Middle frontal gyrus (tissue), 1 donor: ENCODE measurements around the gene TSEN54.
A peak's percentile ranks its signal among the peaks of the same experiment; 100 is the strongest.

Experiments
- DNase-seq: peaks from one replicate; pipeline ENCODE4 v3.0.0-alpha.2; 2015; ENCODE audit warnings: low spot score; ENCODE audit errors: extremely low spot score

TSEN54 gene

GRCh38 chr17:75542728-75543336 is 26.5 kb downstream of the TSEN54 start:
- DNase-seq: no peak

- no peak for DNase-seq
These were observed 27.9 kb downstream of the TSEN54 start for GRCh38 chr17:75544250-75544649.

GRCh38 chr17:75546181-75546580 is 29.9 kb downstream of the TSEN54 start:
- DNase-seq: no peak

DNA sequence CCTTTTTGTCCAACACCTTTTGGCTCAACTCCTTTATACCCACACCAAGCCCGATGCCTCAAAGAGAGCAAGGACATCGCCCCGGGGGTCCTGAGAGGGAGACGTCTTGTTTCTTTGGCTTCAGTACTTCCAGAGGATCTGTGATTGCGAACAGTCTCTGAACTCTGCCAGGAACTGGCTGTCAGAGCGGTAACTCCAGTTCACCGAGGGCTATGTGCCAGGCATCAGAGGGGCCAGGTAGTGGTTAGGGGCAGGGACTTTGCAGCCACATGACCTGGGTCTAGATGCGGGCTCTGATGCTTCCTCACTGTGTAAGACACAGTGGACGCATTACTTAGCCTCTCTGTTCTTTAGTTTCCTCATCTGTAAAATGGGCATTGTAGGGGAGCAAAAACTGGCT is 30.8 kb downstream of the TSEN54 start:
- DNase-seq: no peak

DNA sequence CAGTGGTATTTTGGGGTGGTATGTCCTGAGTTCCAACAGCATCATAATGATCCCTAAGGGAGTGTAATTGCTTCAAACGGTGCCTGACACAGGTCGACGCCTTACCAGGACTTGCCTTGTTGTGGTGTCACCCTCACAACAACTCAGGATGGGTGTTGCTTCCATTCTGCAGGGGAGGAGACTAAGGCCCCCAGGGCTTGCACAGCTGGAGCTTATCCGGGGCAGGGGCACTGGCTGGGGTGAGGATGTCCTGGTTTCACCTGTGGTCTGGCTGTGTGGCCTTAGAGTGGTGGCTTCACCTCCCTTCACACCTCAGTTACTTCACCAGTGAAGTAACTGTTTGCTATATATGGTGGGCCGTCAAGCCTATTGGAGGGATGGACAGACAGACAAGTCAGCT is 32.5 kb downstream of the TSEN54 start:
- DNase-seq: no peak

GRCh38 chr17:75549246-75550138 is 33.2 kb downstream of the TSEN54 start:
- no peak for DNase-seq

DNA sequence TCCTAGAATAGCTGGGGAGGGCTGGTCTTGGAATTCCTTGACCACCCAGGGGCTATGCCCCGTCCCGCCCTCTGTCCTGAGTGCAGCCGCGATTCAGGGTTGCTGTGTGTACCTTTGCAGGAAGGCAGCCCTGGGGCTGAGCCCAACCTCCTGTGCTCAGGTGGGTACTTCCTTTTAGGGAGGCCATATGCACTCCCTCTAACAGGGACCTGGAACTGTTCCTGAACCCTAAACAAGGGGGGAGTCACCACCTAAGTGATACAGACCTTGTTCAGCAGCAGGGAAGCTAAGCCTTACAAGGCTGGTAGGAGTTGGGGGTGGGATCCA is 33.8 kb downstream of the TSEN54 start:
- DNase-seq: no peak

DNA sequence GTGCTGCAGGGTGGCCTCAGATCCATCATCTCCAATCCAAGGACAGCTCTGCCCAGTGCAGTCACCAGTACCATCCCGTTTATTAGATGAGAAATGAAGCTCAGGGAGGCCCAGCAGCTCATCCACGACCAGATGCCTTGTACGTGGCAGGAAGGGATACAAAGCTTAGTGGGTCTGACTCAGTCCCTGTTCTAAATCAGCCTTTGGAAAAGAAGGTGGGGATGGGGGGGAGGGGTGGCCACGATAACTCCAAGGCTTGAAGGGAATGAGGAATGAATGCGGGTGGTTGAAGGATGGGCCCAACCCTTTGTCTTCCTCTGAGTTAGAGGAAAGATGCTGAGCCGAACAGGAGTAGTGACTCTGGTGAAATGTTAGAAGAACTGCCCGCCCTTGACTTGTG is 34.9 kb downstream of the TSEN54 start:
- no peak for DNase-seq

DNA sequence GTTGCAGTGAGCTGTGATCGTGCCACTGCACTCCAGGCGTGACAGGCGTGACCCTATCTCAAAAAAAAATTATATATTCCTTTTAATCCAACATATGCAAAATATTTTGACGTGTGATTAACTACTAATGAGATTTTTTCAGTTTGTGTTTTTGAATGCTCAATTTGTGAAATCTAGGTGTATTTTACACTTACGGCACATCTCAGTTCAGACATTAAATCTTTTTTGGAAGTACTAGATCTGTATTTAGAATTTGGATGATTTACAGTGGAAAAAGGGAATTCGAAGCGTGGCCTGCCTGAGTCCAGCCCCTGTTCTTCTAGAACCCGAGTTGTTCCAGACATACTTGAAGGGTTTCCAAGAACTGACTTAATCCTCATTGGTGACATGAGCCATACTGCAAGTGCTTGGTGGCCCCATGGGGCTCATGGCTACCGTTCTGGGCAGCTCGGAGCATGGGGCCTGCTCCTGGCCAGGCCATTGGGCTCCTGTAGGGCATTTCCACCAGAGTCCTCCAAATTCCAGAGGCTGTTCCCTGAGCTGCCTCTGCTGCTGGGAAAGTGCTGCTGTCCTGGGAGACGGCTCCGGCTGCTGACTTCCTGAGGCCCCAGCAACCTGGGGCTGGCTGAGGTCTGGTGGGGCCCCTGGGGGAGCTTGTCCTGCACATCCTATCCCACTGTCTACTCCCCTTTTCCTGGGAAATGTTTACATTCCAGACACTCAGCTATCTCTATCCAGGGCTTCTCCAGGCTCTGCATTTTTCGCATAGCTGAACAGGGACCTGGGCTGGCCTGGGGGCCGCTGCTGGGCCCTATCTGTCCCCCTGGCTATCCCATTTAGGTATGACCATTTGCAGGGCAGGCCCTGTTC is 36.3 kb downstream of the TSEN54 start:
- DNase-seq: no peak

GRCh38 chr17:75553295-75554110 is 37.2 kb downstream of the TSEN54 start:
- DNase-seq: no peak

DNA sequence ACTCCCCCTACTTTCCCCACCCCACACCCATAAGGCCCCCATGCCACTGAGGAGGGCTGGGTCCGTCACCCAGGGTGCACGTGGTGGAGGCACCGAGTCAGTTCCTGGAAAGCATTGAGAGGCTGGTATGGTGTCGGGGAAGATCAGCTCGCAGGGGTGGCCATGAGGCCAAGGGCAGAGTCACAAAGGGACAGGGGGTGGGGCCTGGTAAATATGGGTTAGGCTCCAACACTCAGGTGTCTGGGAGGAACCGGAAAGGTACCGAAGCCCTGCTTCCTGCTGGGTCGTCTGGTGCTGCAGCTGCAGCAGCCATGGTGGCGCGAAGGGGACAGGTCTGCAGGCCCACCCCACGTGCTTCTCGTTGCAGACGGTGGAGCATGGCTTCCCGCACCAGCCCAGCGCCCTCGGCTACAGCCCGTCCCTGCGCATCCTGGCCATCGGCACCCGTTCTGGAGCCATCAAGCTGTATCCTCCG is 39.4 kb downstream of the TSEN54 start:
- no peak for DNase-seq

- peak; percentile 25 for DNase-seq
These were observed 40.9 kb downstream of the TSEN54 start for GRCh38 chr17:75557075-75557851.

- no peak for DNase-seq
These were observed 41.7 kb downstream of the TSEN54 start for GRCh38 chr17:75557852-75558665.

DNA sequence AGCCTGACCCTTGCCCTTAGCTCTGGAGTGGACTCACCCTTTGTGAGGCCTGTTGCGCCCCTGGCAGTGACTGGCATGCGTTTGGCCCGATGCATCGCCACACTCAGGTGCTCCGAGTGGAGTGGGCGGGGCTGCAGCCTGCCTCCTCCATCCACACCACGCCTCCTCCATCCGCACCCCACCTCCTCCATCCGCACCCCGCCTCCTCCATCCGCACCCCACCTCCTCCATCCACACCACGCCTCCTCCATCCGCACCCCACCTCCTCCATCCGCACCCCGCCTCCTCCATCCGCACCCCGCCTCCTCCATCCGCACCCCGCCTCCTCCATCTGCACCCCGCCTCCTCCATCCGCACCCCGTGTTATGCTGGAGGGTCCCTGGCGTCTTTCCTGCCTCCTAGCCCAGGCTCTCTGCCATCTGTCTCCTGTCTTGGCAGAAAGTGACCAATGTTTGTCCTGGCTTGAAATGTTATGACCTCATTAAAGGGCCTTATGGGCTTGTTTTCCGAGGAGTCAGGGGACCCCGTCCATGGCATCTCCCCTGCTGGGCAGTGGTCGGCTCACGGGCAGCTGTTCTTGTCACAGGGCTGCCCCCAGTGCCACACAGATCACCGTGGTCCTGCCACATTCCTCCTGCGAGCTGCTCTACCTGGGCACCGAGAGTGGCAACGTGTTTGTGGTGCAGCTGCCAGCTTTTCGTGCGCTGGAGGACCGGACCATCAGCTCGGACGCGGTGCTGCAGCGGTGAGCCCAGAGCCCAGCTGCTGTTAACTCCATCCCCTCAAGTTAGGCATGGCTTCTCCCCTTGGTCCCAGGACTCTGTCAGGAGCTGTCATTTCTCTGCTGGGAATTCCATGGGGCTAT is 42.6 kb downstream of the TSEN54 start:
- DNase-seq: no peak

DNA sequence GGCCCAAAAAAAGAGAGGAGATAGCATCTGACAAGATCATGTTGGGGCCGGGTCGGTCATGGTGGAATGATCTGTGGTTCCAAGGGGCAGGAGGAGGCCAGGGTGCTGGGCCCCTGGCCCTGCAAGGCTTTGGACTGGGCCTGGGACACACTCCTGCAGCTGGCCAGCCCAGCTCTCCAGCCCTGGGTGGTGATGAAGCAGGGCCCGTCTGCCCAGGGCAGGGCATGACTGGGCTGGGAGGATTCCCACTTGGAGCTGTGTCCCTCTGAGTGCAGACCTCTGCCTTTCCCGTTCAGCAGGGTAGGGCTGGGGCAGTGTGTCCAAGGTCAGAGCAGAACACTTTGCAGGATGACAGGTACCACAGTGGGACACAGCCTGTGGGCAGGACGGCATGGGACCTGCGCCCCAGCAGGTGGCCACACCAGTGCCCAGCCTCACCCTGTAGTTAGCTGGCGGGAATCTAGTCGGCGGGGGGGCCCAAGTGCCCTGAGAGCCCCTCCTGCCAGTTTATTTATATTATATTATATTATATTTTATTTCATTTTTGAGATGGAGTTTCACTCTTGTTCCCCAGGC is 43.7 kb downstream of the TSEN54 start:
- DNase-seq: no peak

GRCh38 chr17:75561927-75562603 is 45.7 kb downstream of the TSEN54 start:
- no peak for DNase-seq

GRCh38 chr17:75563063-75563758 is 46.9 kb downstream of the TSEN54 start:
- no peak for DNase-seq
